GM21529 (cell line): ENCODE data around the gene ANKMY2.
A peak's percentile ranks its signal among the peaks of the same experiment; 100 is the strongest.

Source experiments
- ATAC-seq: cut with Tn5 transposase; IDR thresholded peaks from one replicate; pipeline ENCODE4 v1.9.1; 2021; ENCODE audit not compliant: unreplicated experiment

ANKMY2 gene

GRCh38 chr7:16583834-16584233, 61.7 kb downstream of the ANKMY2 start:
- ATAC-seq = no peak

GRCh38 chr7:16581286-16581685, 64.3 kb downstream of the ANKMY2 start:
- no peak for ATAC-seq

- no peak for ATAC-seq
Measured at GRCh38 chr7:16579216-16579615, 66.3 kb downstream of the ANKMY2 start.

- ATAC-seq = no peak
Measured at GRCh38 chr7:16571941-16572340, 73.6 kb downstream of the ANKMY2 start.

GRCh38 chr7:16564909-16565426, 80.6 kb downstream of the ANKMY2 start:
- ATAC-seq = peak; percentile 71

- no peak for ATAC-seq
Measured at GRCh38 chr7:16564023-16564380, 81.6 kb downstream of the ANKMY2 start.

GRCh38 chr7:16563281-16564022, 82.1 kb downstream of the ANKMY2 start:
- peak; percentile 66 for ATAC-seq

GRCh38 chr7:16562456-16563220, 82.9 kb downstream of the ANKMY2 start:
- no peak for ATAC-seq

GRCh38 chr7:16561943-16562342, 83.6 kb downstream of the ANKMY2 start:
- no peak for ATAC-seq

GRCh38 chr7:16559497-16560179, 85.9 kb downstream of the ANKMY2 start:
- ATAC-seq = no peak

GRCh38 chr7:16558761-16559302, 86.7 kb downstream of the ANKMY2 start:
- ATAC-seq = no peak

GRCh38 chr7:16556359-16556758, 89.2 kb downstream of the ANKMY2 start:
- ATAC-seq = no peak

- no peak for ATAC-seq
Measured at GRCh38 chr7:16554518-16555236, 90.9 kb downstream of the ANKMY2 start.

- no peak for ATAC-seq
Measured at GRCh38 chr7:16550671-16551070, 94.9 kb downstream of the ANKMY2 start.
